MV-4-11 (cell line): Measurements from ENCODE around the gene CDKAL1.

Experiments used
- DNase-seq: peaks from one replicate; lab custom pipeline; 2025; lab: John Stamatoyannopoulos, UW

CDKAL1 gene

GRCh38 chr6:20838113-20838512 lies 303.9 kb downstream of the CDKAL1 start:
- DNase-seq: peak; percentile 24

GRCh38 chr6:20839630-20840029 lies 305.4 kb downstream of the CDKAL1 start:
- DNase-seq: no peak

GRCh38 chr6:20840675-20841074 lies 306.4 kb downstream of the CDKAL1 start:
- DNase-seq: peak; percentile 18

GRCh38 chr6:20841806-20842205 lies 307.5 kb downstream of the CDKAL1 start:
- DNase-seq: no peak

- no peak for DNase-seq
Measured at GRCh38 chr6:20845592-20845991, 311.3 kb downstream of the CDKAL1 start.

DNA sequence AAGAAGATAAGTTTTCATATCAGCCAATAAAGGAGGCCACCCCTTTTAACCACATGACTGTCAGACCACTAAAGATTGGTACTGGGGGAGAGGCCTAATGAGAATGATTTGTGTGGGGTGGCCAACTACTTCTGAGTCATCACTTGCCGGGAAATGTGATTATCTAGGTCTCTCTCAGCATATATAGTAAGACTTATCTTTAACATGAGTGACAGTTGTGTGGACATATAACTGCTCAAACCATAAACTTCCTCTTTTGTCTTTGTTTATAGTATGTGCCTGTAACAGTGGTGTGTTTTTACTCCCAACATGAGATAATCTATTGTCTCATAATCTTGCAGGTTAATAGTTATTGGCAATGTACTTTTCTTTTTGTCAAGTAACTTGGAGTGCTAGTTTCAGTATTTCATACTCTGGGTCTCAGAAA lies 312.4 kb downstream of the CDKAL1 start:
- DNase-seq: peak; percentile 84

- DNase-seq: no peak
Measured at GRCh38 chr6:20847904-20848303, 313.6 kb downstream of the CDKAL1 start.

GRCh38 chr6:20850686-20851416 lies 316.6 kb downstream of the CDKAL1 start:
- DNase-seq: peak; percentile 16

DNA sequence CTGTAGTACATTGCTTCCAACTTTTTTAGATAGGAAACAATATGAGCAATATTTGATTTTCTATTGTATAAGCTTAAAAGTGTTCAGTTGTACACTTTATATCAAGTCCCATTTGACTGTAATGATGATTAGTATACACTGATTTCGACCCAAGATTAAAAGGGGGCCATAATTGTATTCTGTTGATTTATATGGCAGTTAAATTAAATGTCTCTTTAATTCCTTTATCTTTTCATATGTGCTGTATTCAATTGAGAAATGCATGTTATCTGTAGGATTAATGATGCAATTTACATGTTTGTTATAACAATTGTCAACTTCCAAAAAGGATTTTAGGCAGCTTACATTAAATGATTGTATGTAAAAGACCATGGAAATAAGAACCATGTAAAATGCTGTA lies 317.5 kb downstream of the CDKAL1 start:
- no peak for DNase-seq

- no peak for DNase-seq
Measured at GRCh38 chr6:20853828-20854227, 319.6 kb downstream of the CDKAL1 start.

- DNase-seq: no peak
Measured at GRCh38 chr6:20856681-20857288, 322.5 kb downstream of the CDKAL1 start.

GRCh38 chr6:20861481-20861880 lies 327.2 kb downstream of the CDKAL1 start:
- DNase-seq: no peak

DNA sequence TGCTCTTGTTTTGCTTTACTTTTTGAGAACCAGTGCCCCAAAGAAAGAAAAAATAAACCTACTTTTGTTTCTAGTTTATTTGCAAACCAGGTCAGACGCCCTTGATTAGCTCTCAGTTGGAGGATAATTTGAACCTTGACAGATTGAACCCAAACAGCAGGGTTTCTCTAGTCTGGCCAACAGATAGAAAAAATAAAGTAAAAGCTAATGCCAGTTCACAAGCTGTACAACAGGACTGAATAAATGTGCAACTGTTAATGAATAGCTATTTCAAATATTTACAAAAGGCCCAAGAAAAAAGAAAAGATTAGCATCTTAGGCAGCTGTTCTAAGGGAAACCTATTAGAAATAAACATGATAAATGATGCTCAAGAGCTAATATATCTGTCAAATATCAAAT lies 331.8 kb downstream of the CDKAL1 start:
- DNase-seq: no peak

- no peak for DNase-seq
Measured at GRCh38 chr6:20866935-20867703, 332.9 kb downstream of the CDKAL1 start.

GRCh38 chr6:20868397-20869096 lies 334.3 kb downstream of the CDKAL1 start:
- DNase-seq: no peak

DNA sequence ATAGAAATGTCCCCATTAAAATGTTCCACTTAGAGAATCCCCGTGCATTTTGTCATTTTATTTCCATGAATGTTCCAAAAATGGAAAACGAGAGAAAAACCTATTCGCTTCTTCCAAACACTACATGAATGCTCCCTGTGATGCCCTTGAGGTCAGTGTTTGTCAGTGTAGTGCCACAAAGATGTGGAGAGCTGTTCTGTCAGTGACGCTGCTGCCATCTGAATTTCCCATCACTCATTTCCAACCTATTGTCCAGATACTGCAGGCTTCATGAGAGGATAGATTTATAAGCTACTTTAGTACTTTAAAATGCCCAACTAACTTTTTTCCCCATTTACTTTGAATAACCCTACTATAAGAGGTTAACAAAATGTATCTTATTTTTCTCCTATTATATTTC lies 335.8 kb downstream of the CDKAL1 start:
- DNase-seq: no peak

GRCh38 chr6:20870493-20870892 lies 336.2 kb downstream of the CDKAL1 start:
- DNase-seq: no peak

GRCh38 chr6:20873425-20874190 lies 339.4 kb downstream of the CDKAL1 start:
- no peak for DNase-seq

GRCh38 chr6:20875369-20875963 lies 341.2 kb downstream of the CDKAL1 start:
- peak; percentile 7 for DNase-seq

DNA sequence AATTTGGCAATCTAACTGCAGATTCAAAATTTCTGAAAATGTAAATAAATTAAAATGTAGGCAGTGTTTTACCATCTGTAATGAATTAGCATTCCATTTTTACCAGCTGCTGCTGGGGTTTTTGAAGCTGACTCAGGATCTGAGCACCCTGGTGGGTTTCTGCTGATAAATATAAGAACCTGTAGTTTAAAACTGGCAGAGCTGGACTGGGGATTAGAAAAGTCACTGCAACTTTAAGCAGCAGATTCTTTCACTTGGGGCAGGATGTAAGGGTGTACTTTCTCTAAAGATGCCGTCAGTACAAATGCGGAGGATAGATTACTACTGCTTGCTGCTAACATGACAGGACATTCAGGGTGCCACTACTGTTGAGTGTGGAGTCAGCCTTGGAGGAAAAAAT lies 341.8 kb downstream of the CDKAL1 start:
- no peak for DNase-seq

GRCh38 chr6:20876561-20876960 lies 342.3 kb downstream of the CDKAL1 start:
- DNase-seq: no peak
